GM13976 (cell line): Measurements from ENCODE around the gene ATP2B1.

Experiments
- DNase-seq: peaks from one replicate; pipeline ENCODE4 v3.0.0; 2012; ENCODE audit warnings: low spot score
- in situ Hi-C: fragments of 300-500 bp; cut with MboI; formaldehyde crosslinking; loops from one replicate; pipeline ENCODE4 v1.12.0; 2022; ENCODE audit warnings: low sequenced_read_pairs, mixed read lengths, inconsistent platforms; ENCODE audit not compliant: unreplicated experiment
- TF ChIP-seq, protein P1 (sequence below): IDR thresholded peaks from 2 replicates; pipeline ENCODE4 v1.5.1; 2012; ENCODE audit warnings: borderline replicate concordance, mild to moderate bottlenecking; ENCODE audit not compliant: insufficient read depth; ENCODE audit errors: extremely low read depth, missing control alignments, control extremely low read depth

The ATP2B1 gene

GRCh38 chr12:89648211-89648930 is 60.3 kb downstream of the ATP2B1 start:
- in situ Hi-C loops, result no loop called here
- TF ChIP-seq, protein P1, sequence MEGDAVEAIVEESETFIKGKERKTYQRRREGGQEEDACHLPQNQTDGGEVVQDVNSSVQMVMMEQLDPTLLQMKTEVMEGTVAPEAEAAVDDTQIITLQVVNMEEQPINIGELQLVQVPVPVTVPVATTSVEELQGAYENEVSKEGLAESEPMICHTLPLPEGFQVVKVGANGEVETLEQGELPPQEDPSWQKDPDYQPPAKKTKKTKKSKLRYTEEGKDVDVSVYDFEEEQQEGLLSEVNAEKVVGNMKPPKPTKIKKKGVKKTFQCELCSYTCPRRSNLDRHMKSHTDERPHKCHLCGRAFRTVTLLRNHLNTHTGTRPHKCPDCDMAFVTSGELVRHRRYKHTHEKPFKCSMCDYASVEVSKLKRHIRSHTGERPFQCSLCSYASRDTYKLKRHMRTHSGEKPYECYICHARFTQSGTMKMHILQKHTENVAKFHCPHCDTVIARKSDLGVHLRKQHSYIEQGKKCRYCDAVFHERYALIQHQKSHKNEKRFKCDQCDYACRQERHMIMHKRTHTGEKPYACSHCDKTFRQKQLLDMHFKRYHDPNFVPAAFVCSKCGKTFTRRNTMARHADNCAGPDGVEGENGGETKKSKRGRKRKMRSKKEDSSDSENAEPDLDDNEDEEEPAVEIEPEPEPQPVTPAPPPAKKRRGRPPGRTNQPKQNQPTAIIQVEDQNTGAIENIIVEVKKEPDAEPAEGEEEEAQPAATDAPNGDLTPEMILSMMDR, result no peak
- DNase-seq, result no peak

DNA sequence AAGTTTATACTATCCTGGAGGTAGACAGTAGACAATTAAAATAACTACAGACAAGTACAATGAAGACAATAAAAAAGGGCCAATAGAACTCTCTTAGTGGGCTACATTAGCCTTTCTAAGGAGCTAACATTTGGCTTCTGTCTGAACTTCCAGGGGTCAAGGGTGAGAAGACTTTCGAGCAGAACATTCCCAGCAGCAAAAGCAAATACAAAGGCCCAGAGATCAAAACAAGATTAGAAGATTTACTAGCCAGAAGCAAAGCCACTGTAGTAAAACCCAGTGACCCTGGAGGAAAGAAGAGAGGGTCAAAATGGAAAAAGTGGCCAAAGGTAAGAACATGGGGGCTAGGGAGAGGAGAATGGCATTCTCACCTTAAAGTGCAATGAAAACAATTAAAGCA is 63.2 kb downstream of the ATP2B1 start:
- TF ChIP-seq, protein P1, result no peak
- DNase-seq, result no peak
- in situ Hi-C loops, result no loop called here

- DNase-seq, result no peak
- in situ Hi-C loops, result no loop called here
- TF ChIP-seq, protein P1, result no peak
These were observed 65.7 kb downstream of the ATP2B1 start for GRCh38 chr12:89642959-89643358.

DNA sequence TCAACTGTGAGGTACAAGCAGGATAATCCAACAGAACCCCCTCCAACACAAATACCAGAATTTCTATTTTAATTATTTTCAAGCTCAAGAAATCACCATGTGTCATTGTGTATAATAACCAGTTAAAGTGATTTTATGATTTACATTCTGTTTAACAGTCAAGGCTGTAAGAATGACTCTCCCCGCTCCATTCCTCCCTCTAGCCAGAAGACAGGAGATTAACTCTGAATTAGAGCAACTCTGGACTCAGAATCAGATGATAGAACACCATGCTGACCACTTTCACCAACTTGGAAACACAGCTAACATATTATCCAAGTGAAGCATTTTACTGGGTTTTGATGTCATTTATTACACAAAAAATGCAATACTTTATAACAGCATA is 71.9 kb downstream of the ATP2B1 start:
- in situ Hi-C loops, result no loop called here

GRCh38 chr12:89636052-89636775 is 72.4 kb downstream of the ATP2B1 start:
- TF ChIP-seq, protein P1, result no peak
- in situ Hi-C loops, result no loop called here
- DNase-seq, result no peak

More for the DNA sequence above, 71.9 kb downstream of the ATP2B1 start:
- DNase-seq, result no peak
- TF ChIP-seq, protein P1, result no peak

GRCh38 chr12:89634508-89634907 is 74.1 kb downstream of the ATP2B1 start:
- TF ChIP-seq, protein P1, result no peak
- in situ Hi-C loops, result no loop called here
- DNase-seq, result no peak

GRCh38 chr12:89632778-89633177 is 75.9 kb downstream of the ATP2B1 start:
- DNase-seq, result no peak
- in situ Hi-C loops, result no loop called here

More at GRCh38 chr12:89632778-89633177, 75.9 kb downstream of the ATP2B1 start:
- TF ChIP-seq, protein P1, result no peak
